A673 (cell line): ENCODE results near the gene ASXL1. TPM values are rescaled to one million over a fixed set of nuclear protein-coding genes. Genes with fewer than 3 reads are reported as not detected.

ENCODE experiments used
- BruUV-seq: library from RNA; stranded (reverse); fragments of 400-500 nt; replicated peaks from 2 replicates; lab custom pipeline; 2021; lab: Mats Ljungman, UMichigan
- CTCF ChIA-PET: fragments of 300-600 bp; sonication (Branson Sonifier 250); formaldehyde crosslinking; loops from one replicate; lab custom pipeline; 2022; ENCODE audit warnings: antibody characterized with exemption; lab: Charles Lee
- POLR2A ChIA-PET: fragments of 300-600 bp; sonication (Branson Sonifier 250); formaldehyde crosslinking; loops from one replicate; lab custom pipeline; 2022; ENCODE audit warnings: antibody characterized with exemption; ENCODE audit not compliant: low non-redundant PET; lab: Charles Lee
- DNase-seq: peaks from one replicate; pipeline ENCODE4 v3.0.0-alpha.2; 2015; ENCODE audit warnings: low spot score
- H3K27ac ChIP-seq: fragments of 200-600 bp; sonication (generic); 2 replicates; pipeline ENCODE4 v1.5.1; 2016; ENCODE audit warnings: mixed run types, low read depth, mild to moderate bottlenecking, mixed read lengths, antibody characterized with exemption, low read length; ENCODE audit not compliant: poor library complexity, severe bottlenecking
- H3K27me3 ChIP-seq: fragments of 200-600 bp; sonication (generic); replicated peaks from 2 replicates; pipeline ENCODE4 v1.6.1; 2017; ENCODE audit warnings: mixed run types, low read depth, mild to moderate bottlenecking, mixed read lengths, antibody characterized with exemption, low read length; ENCODE audit not compliant: insufficient read depth, poor library complexity
- H3K36me3 ChIP-seq: fragments of 200-600 bp; sonication (generic); 2 replicates; pipeline ENCODE4 v1.6.1; 2016; ENCODE audit warnings: mixed run types, mild to moderate bottlenecking, mixed read lengths, antibody characterized with exemption, low read length; ENCODE audit not compliant: insufficient read depth, poor library complexity, severe bottlenecking
- H3K4me1 ChIP-seq: fragments of 200-600 bp; sonication (generic); 2 replicates; pipeline ENCODE4 v1.6.1; 2017; ENCODE audit warnings: mixed run types, mild to moderate bottlenecking, mixed read lengths, antibody characterized with exemption, low read length; ENCODE audit not compliant: insufficient read depth, poor library complexity, severe bottlenecking
- H3K4me3 ChIP-seq: fragments of 200-600 bp; sonication (generic); 2 replicates; pipeline ENCODE4 v1.5.1; 2016; ENCODE audit warnings: low read depth, mixed run types, mild to moderate bottlenecking, mixed read lengths, low read length; ENCODE audit not compliant: poor library complexity, severe bottlenecking
- H3K9me3 ChIP-seq: fragments of 200-600 bp; sonication (generic); 2 replicates; pipeline ENCODE4 v1.6.1; 2016; ENCODE audit warnings: mixed run types, low read depth, mild to moderate bottlenecking, mixed read lengths, antibody characterized with exemption, low read length; ENCODE audit not compliant: poor library complexity, severe bottlenecking
- EZH2 ChIP-seq: fragments of 200-600 bp; sonication (generic); IDR thresholded peaks from 2 replicates; pipeline ENCODE4 v1.6.1; 2017; ENCODE audit warnings: borderline replicate concordance, low read depth, mild to moderate bottlenecking, mixed read lengths, antibody characterized with exemption, low read length; ENCODE audit not compliant: poor library complexity, severe bottlenecking
- intact Hi-C: fragments of 100-400 bp; cut with micrococcal nuclease; formaldehyde crosslinking; loops from one replicate; pipeline ENCODE4 v1.10.0; 2022; ENCODE audit not compliant: unreplicated experiment
- total RNA-seq: library from RNA; stranded (reverse); gene quantifications from 2 replicates; pipeline ENCODE4 v1.2.3, GENCODE V29; 2021
- TF ChIP-seq, protein P1 (sequence below): fragments of 300-800, 200-600 bp; sonication (generic); conservative IDR thresholded peaks from 2 replicates; pipeline ENCODE4 v1.5.1; 2017; ENCODE audit warnings: low read depth, mild to moderate bottlenecking, antibody characterized with exemption, low read length, moderate library complexity, mixed read lengths

The ASXL1 gene
- total RNA-seq, 1 experiment from 2014 or later: 101 TPM

DNA sequence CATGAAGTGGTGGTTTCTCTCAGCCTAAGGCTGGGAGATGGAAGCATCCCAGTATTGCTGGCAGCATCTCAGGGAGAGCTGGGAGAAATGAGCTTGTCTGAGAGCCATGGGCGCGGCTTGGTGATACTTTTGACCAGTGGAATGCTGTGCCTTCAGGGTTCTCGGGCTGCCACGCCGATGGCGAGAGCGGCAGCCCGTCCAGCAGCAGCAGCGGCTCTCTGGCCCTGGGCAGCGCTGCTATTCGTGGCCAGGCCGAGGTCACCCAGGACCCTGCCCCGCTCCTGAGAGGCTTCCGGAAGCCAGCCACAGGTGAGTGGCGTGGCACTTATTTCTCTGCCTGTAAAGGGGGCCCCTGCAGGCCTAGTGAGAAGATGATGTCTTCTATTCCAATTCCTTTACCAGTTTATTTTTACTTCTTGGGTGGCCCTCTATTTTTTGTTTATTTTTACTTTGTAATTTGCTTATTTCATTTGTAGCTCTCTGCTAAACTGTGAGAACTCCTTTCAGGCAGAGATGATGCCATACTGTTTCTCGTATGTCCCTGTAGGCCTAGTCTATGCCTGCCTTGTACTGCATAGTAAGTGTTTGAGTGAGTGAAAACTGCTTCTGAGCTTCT is 71.7 kb downstream of the ASXL1 start:
- H3K36me3 ChIP-seq: peaks cover 71% of the 10 kb centered on the region
- POLR2A ChIA-PET: no interaction called here
- H3K4me1 ChIP-seq: no peaks in the 10 kb centered on the region
- TF ChIP-seq, protein P1, sequence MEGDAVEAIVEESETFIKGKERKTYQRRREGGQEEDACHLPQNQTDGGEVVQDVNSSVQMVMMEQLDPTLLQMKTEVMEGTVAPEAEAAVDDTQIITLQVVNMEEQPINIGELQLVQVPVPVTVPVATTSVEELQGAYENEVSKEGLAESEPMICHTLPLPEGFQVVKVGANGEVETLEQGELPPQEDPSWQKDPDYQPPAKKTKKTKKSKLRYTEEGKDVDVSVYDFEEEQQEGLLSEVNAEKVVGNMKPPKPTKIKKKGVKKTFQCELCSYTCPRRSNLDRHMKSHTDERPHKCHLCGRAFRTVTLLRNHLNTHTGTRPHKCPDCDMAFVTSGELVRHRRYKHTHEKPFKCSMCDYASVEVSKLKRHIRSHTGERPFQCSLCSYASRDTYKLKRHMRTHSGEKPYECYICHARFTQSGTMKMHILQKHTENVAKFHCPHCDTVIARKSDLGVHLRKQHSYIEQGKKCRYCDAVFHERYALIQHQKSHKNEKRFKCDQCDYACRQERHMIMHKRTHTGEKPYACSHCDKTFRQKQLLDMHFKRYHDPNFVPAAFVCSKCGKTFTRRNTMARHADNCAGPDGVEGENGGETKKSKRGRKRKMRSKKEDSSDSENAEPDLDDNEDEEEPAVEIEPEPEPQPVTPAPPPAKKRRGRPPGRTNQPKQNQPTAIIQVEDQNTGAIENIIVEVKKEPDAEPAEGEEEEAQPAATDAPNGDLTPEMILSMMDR: no peak
- TF ChIP-seq EZH2: no peak
- H3K9me3 ChIP-seq: no peaks in the 10 kb centered on the region
- no peak overlapping the region for H3K27ac ChIP-seq
- DNase-seq: no peak
- CTCF ChIA-PET: no interaction called here
- BruUV-seq: no TSS peak
- H3K4me3 ChIP-seq: no peak overlapping the region
- no peaks in the 10 kb centered on the region for H3K27me3 ChIP-seq
- intact Hi-C loops: no loop called here

DNA sequence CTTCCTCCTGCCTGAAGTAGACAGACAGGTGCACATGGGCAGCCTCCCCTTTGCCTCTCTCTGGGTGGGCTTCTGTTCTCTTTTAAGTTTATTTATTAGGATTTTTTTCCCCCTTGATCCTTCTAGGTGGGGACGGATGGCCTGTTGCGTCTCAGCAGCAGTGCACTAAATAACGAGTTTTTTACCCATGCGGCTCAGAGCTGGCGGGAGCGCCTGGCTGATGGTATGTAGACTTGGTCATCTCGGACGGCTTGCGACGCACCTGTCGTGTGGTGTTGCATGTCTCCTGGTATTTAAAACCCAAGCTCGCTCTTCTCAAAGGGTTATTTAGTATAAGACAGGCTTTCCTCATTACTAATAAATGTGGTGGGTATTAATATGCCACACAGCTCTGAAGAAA is 73.3 kb downstream of the ASXL1 start:
- H3K27me3 ChIP-seq: no peaks in the 10 kb centered on the region
- H3K4me1 ChIP-seq: no peaks in the 10 kb centered on the region
- intact Hi-C loops: no loop called here
- no peak overlapping the region for H3K27ac ChIP-seq
- ChIA-PET POLR2A (no interaction called here), CTCF (no interaction called here)
- DNase-seq: no peak
- no TSS peak for BruUV-seq
- no peak for TF ChIP-seq EZH2
- TF ChIP-seq, protein P1: no peak
- H3K36me3 ChIP-seq: peaks cover 87% of the 10 kb centered on the region
- no peaks in the 10 kb centered on the region for H3K9me3 ChIP-seq
- no peak overlapping the region for H3K4me3 ChIP-seq

DNA sequence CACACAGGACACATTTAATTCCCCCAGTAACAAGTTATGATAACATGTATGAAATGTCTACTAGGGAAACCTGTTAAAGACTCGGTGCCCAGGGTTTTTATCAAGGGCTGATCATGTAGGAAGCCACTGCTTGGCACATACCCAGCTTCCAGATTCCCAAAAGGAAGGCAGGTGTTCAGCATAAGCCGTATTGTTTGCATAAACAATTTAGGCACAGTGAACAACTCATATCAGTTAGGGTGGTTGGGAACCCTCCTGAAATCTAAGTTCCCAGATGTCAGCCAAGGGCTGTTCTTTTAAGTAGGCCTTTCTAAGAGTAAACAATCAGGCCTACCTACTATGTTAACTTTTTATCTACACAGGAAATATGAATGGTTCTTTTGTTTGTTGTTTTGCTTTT is 74.1 kb downstream of the ASXL1 start:
- intact Hi-C loops: no loop called here
- Histone ChIP-seq H3K27ac (no peak overlapping the region), H3K4me1 (no peaks in the 10 kb centered on the region), H3K4me3 (no peak overlapping the region), H3K36me3 (peaks cover 95% of the 10 kb centered on the region), H3K27me3 (no peaks in the 10 kb centered on the region), H3K9me3 (no peaks in the 10 kb centered on the region)
- ChIA-PET POLR2A (no interaction called here), CTCF (no interaction called here)
- DNase-seq: no peak
- TF ChIP-seq, protein P1: no peak
- no peak for TF ChIP-seq EZH2
- no TSS peak for BruUV-seq
